Liver (tissue), 9 donors: ENCODE results near the gene ZNF606. TPM values are rescaled to one million over a fixed set of nuclear protein-coding genes. Genes with fewer than 3 reads are reported as not detected.

Experiments
- DNase-seq: peaks from one replicate; pipeline ENCODE4 v3.0.0-alpha.2; 2017; ENCODE audit warnings: low spot score
- H3K27ac ChIP-seq, 2 donors: one replicate each; pipeline ENCODE4 v1.7.0; 2013; ENCODE audit warnings: inconsistent platforms in 2 of 2, low read length in 2 of 2, control low read depth in 1 of 2, low read depth in 1 of 2, mild to moderate bottlenecking in 1 of 2
- H3K27me3 ChIP-seq, 4 donors: one replicate each; pipeline versions ENCODE4 v1.6.1 to v1.7.0; 2013; ENCODE audit warnings: low read length in 3 of 4, inconsistent platforms in 1 of 4, mild to moderate bottlenecking in 1 of 4, moderate library complexity in 1 of 4; ENCODE audit not compliant: control insufficient read depth in 4 of 4, insufficient read depth in 4 of 4
- H3K36me3 ChIP-seq, 4 donors: one replicate each; pipeline versions ENCODE4 v1.6.1 to v1.7.0; 2013; ENCODE audit warnings: low read length in 3 of 4, mild to moderate bottlenecking in 3 of 4, low read depth in 1 of 4, moderate library complexity in 1 of 4; ENCODE audit not compliant: control insufficient read depth in 4 of 4, insufficient read depth in 3 of 4
- H3K4me1 ChIP-seq, 4 donors: one replicate each; pipeline versions ENCODE4 v1.6.1 to v1.7.0; 2013; ENCODE audit warnings: low read length in 3 of 4, mild to moderate bottlenecking in 3 of 4, moderate library complexity in 1 of 4; ENCODE audit not compliant: control insufficient read depth in 4 of 4, insufficient read depth in 4 of 4
- H3K4me3 ChIP-seq, 3 donors: one replicate each; pipeline versions ENCODE4 v1.6.1 to v1.7.0; 2013; ENCODE audit warnings: low read length in 3 of 3, control low read depth in 1 of 3, low read depth in 1 of 3, mild to moderate bottlenecking in 1 of 3
- H3K9ac ChIP-seq, 2 donors: one replicate each; pipeline ENCODE4 v1.7.0; 2013; ENCODE audit warnings: low read length in 2 of 2, mild to moderate bottlenecking in 2 of 2, moderate library complexity in 2 of 2, control low read depth in 1 of 2, low read depth in 1 of 2
- H3K9me3 ChIP-seq, 4 donors: one replicate each; pipeline versions ENCODE4 v1.6.1 to v1.7.0; 2013; ENCODE audit warnings: low read length in 3 of 4; ENCODE audit not compliant: control insufficient read depth in 4 of 4
- ATF3 ChIP-seq: IDR thresholded peaks from 2 replicates; pipeline ENCODE4 v1.6.1; 2016; ENCODE audit warnings: antibody characterized with exemption
- CTCF ChIP-seq: fragments of 150-350 bp; IDR thresholded peaks from 2 replicates; pipeline ENCODE4 v1.5.1; 2017; ENCODE audit warnings: improper control_type of control experiment, low read depth, low read length; ENCODE audit not compliant: missing input control
- EGR1 ChIP-seq, 2 donors: IDR thresholded peaks; 2 replicates each; pipeline ENCODE4 v1.6.1; 2016 to 2018; ENCODE audit warnings: antibody characterized with exemption in 2 of 2, low read depth in 2 of 2
- FOXA2 ChIP-seq: IDR thresholded peaks from 2 replicates; pipeline ENCODE4 v1.6.1; 2016; ENCODE audit warnings: antibody characterized with exemption
- GABPA ChIP-seq, 2 donors: IDR thresholded peaks in 1 of 2; conservative IDR thresholded peaks in 1 of 2; 2 replicates each; pipeline ENCODE4 v1.6.1; 2016; ENCODE audit warnings: antibody characterized with exemption in 2 of 2, mild to moderate bottlenecking in 1 of 2, moderate library complexity in 1 of 2
- HNF4A ChIP-seq, 2 donors: conservative IDR thresholded peaks; 2 replicates each; pipeline ENCODE4 v1.6.1; 2016; ENCODE audit warnings: antibody characterized with exemption in 2 of 2, mild to moderate bottlenecking in 2 of 2
- HNF4G ChIP-seq: IDR thresholded peaks from 2 replicates; pipeline ENCODE4 v1.6.1; 2016; ENCODE audit warnings: antibody characterized with exemption
- NR2F2 ChIP-seq: IDR thresholded peaks from 2 replicates; pipeline ENCODE4 v1.6.1; 2016; ENCODE audit warnings: antibody characterized with exemption
- RAD21 ChIP-seq, 2 donors: IDR thresholded peaks; 2 replicates each; pipeline ENCODE4 v1.6.1; 2016; ENCODE audit warnings: antibody characterized with exemption in 2 of 2, mild to moderate bottlenecking in 2 of 2
- REST ChIP-seq: IDR thresholded peaks from 2 replicates; pipeline ENCODE4 v1.6.1; 2016; ENCODE audit warnings: antibody characterized with exemption, mild to moderate bottlenecking
- RXRA ChIP-seq, 2 donors: IDR thresholded peaks; 2 replicates each; pipeline ENCODE4 v1.6.1; 2017 to 2018; ENCODE audit warnings: antibody characterized with exemption in 2 of 2, mild to moderate bottlenecking in 1 of 2
- SP1 ChIP-seq: IDR thresholded peaks from 2 replicates; pipeline ENCODE4 v1.6.1; 2018; ENCODE audit warnings: antibody characterized with exemption, mild to moderate bottlenecking
- TAF1 ChIP-seq: conservative IDR thresholded peaks from 2 replicates; pipeline ENCODE4 v1.6.1; 2016; ENCODE audit warnings: antibody characterized with exemption, mild to moderate bottlenecking
- ZBTB33 ChIP-seq: IDR thresholded peaks from 2 replicates; pipeline ENCODE4 v1.6.1; 2016; ENCODE audit warnings: antibody characterized with exemption
- WGBS: extraction: QIAGEN DNeasy Blood & Tissue Kit; methylation state at CpG from one replicate; pipeline ENCODE4 v1.1.7; 2013; 5-methylcytosine and 5-hydroxymethylcytosine counted together
- polyA plus RNA-seq, 2 donors: library from polyadenylated mRNA; stranded (reverse) in 1 of 2; unstranded in 1 of 2; fragments of 200-250 nt in 1 of 2; fragments of >200 nt in 1 of 2; fragmentation: Nextera tagmentation in 1 of 2; extraction: Ambion mirVana in 1 of 2; gene quantifications; one replicate each; pipeline versions ENCODE4 v1.2.1 to v1.2.3, GENCODE V29; 2013 to 2015
- total RNA-seq, 2 donors: library from RNA; depleted of rRNA; stranded (reverse); fragments of >200 nt; gene quantifications; one replicate each; pipeline ENCODE4 v1.2.3, GENCODE V29; 2014
- donor health status: healthy.
- donor health status: healthy.
- donor health status: healthy.
- donor health status: healthy.
- donor health status: healthy.

ZNF606 gene
- total and polyA plus RNA-seq, 4 donors, result 3.2 to 12.8 (median 6.6) TPM

- Histone ChIP-seq H3K4me1 (no peaks in the 10 kb centered on the region), H3K9me3 (peaks cover 14 to 49% (median 28%) of the 10 kb centered on the region in 4 donors), H3K9ac (no peak overlapping the region), H3K27me3 (peaks cover 0 to 2% (median 0%) of the 10 kb centered on the region in 4 donors), H3K27ac (no peak overlapping the region), H3K36me3 (no peaks in the 10 kb centered on the region), H3K4me3 (peak overlapping the region in 1 of 3 donors; percentile 37)
- no peak for DNase-seq
- TF ChIP-seq GABPA (IDR thresholded peaks at IDR 0.05 in 1 of 2, conservative IDR thresholded peaks at IDR 0.05 in 1 of 2), result no peak
- TF ChIP-seq CTCF, result no peak
- WGBS, result 90% methylated on average over 12 of the region's 12 CpGs
Observed at GRCh38 chr19:58024661-58025060, 22.0 kb upstream of the ZNF606 start.

GRCh38 chr19:58022283-58022660 is 19.7 kb upstream of the ZNF606 start:
- Histone ChIP-seq H3K36me3 (no peaks in the 10 kb centered on the region), H3K27me3 (no peaks in the 10 kb centered on the region), H3K27ac (no peak overlapping the region), H3K4me3 (no peak overlapping the region), H3K4me1 (no peaks in the 10 kb centered on the region), H3K9ac (no peak overlapping the region), H3K9me3 (peaks cover 15 to 39% (median 24%) of the 10 kb centered on the region in 4 donors)
- TF ChIP-seq NR2F2 (no peak), GABPA (IDR thresholded peaks at IDR 0.05 in 1 of 2, conservative IDR thresholded peaks at IDR 0.05 in 1 of 2) (no peak), HNF4G (no peak), TAF1 (no peak), ZBTB33 (no peak), ATF3 (no peak), EGR1 (IDR thresholded peaks at IDR 0.05; ENCODE audit: low read depth in 2 of 2) (no peak), FOXA2 (no peak), CTCF (no peak), REST (no peak), HNF4A (conservative IDR thresholded peaks at IDR 0.05) (no peak), SP1 (no peak), RXRA (IDR thresholded peaks at IDR 0.05) (no peak), RAD21 (IDR thresholded peaks at IDR 0.05) (no peak)
- no peak for DNase-seq
- WGBS, result 72% methylated on average over 4 of the region's 4 CpGs
